ENCODE data around the gene PCOLCE2. TPM values are rescaled to one million over a fixed set of nuclear protein-coding genes. Genes with fewer than 3 reads are reported as not detected.
A peak's percentile ranks its signal among the peaks of the same experiment; 100 is the strongest.

Gene PCOLCE2
- total RNA-seq, 1 donor from 2014 or later = 1.1 TPM

- no peak for FAIRE-seq
- H3K36me3 ChIP-seq (ENCODE audit: control insufficient read depth, insufficient read depth, low read length) = no peaks in the 10 kb centered on the region
- H3K27me3 ChIP-seq (ENCODE audit: control insufficient read depth, insufficient read depth, low read length) = peaks cover 3% of the 10 kb centered on the region
- no peak for TF ChIP-seq CTCF (IDR thresholded peaks at IDR 0.05; ENCODE audit: insufficient read depth, low read length, severe bottlenecking)
- no peak for DNase-seq (ENCODE audit: low read depth)
- no peak overlapping the region for H3K4me3 ChIP-seq (ENCODE audit: low read depth, low read length)
Observed at GRCh38 chr3:142898346-142899213, 9.7 kb upstream of the PCOLCE2 start.

- TF ChIP-seq CTCF (IDR thresholded peaks at IDR 0.05; ENCODE audit: insufficient read depth, low read length, severe bottlenecking) = no peak
- H3K4me3 ChIP-seq (ENCODE audit: low read depth, low read length) = no peak overlapping the region
- H3K27me3 ChIP-seq (ENCODE audit: control insufficient read depth, insufficient read depth, low read length) = peaks cover 3% of the 10 kb centered on the region
- H3K36me3 ChIP-seq (ENCODE audit: control insufficient read depth, insufficient read depth, low read length) = no peaks in the 10 kb centered on the region
- FAIRE-seq (no peak), DNase-seq (ENCODE audit: low read depth) (no peak)
Observed at GRCh38 chr3:142897807-142898206, 8.9 kb upstream of the PCOLCE2 start.

GRCh38 chr3:142896996-142897395, 8.1 kb upstream of the PCOLCE2 start:
- no peak for FAIRE-seq
- Histone ChIP-seq H3K4me3 (ENCODE audit: low read depth, low read length) (no peak overlapping the region), H3K36me3 (ENCODE audit: control insufficient read depth, insufficient read depth, low read length) (no peaks in the 10 kb centered on the region), H3K27me3 (ENCODE audit: control insufficient read depth, insufficient read depth, low read length) (peaks cover 3% of the 10 kb centered on the region)
- no peak for TF ChIP-seq CTCF (IDR thresholded peaks at IDR 0.05; ENCODE audit: insufficient read depth, low read length, severe bottlenecking)
- DNase-seq (ENCODE audit: low read depth) = peak; percentile 34

- DNase-seq (ENCODE audit: low read depth) (peak; percentile 85), FAIRE-seq (no peak)
- no peak for TF ChIP-seq CTCF (IDR thresholded peaks at IDR 0.05; ENCODE audit: insufficient read depth, low read length, severe bottlenecking)
- Histone ChIP-seq H3K27me3 (ENCODE audit: control insufficient read depth, insufficient read depth, low read length) (peaks cover 3% of the 10 kb centered on the region), H3K36me3 (ENCODE audit: control insufficient read depth, insufficient read depth, low read length) (no peaks in the 10 kb centered on the region), H3K4me3 (ENCODE audit: low read depth, low read length) (no peak overlapping the region)
Observed at GRCh38 chr3:142896201-142896755, 7.4 kb upstream of the PCOLCE2 start.

GRCh38 chr3:142894493-142894892, 5.6 kb upstream of the PCOLCE2 start:
- H3K36me3 ChIP-seq (ENCODE audit: control insufficient read depth, insufficient read depth, low read length) = no peaks in the 10 kb centered on the region
- peaks cover 4% of the 10 kb centered on the region for H3K27me3 ChIP-seq (ENCODE audit: control insufficient read depth, insufficient read depth, low read length)
- no peak overlapping the region for H3K4me3 ChIP-seq (ENCODE audit: low read depth, low read length)
- FAIRE-seq (no peak), DNase-seq (ENCODE audit: low read depth) (no peak)
- TF ChIP-seq CTCF (IDR thresholded peaks at IDR 0.05; ENCODE audit: insufficient read depth, low read length, severe bottlenecking) = no peak

All from bronchial epithelial cell (primary cell).